ENCODE measurements around the gene SIK2. TPM values are rescaled to one million over a fixed set of nuclear protein-coding genes. Genes with fewer than 3 reads are reported as not detected.

The SIK2 gene
- total and polyA plus RNA-seq, 9 of the 15 experiments (the other 6 are each of a cell fraction or from before 2014, with no cell fraction given) = 0.74 to 11.6 (median 3.8) TPM

- H3K27me3 ChIP-seq (ENCODE audit: control insufficient read depth in 2 of 2, insufficient read depth in 2 of 2, low read length in 2 of 2) = no peaks in the 10 kb centered on the region; a peak in 1 of 5 replicates
- DNase-seq (ENCODE audit: extremely low read depth in 1 of 4, low spot score in 3 of 4) (no peak), FAIRE-seq (no peak), ATAC-seq (no peak)
- H3K4me2 ChIP-seq (ENCODE audit: insufficient read depth, low read length) = no peak overlapping the region
- H3K36me3 ChIP-seq (ENCODE audit: control insufficient read depth, insufficient read depth, low read length) = no peaks in the 10 kb centered on the region
- no peak overlapping the region for H3K27ac ChIP-seq (ENCODE audit: extremely low read depth, low read depth, low read length)
- POLR2A ChIA-PET = interaction anchor here (0.7 kb wide), 1 partner anchor 194 kb away, joined by 3 read pairs; no protein-coding TSS in a partner anchor
- intact Hi-C loops (cut with micrococcal nuclease) (no loop called here), in situ Hi-C loops (cut with MboI) (no loop called here)
- TF ChIP-seq NFE2L1 (tag; IDR thresholded peaks at IDR 0.05; ENCODE audit: borderline replicate concordance, low read depth) (no peak), ETS2 (tag; IDR thresholded peaks at IDR 0.05; ENCODE audit: borderline replicate concordance, poor library complexity, severe bottlenecking) (no peak), DMBX1 (CRISPR knock-in tag; IDR thresholded peaks at IDR 0.05; ENCODE audit: borderline replicate concordance) (no peak)
- no peaks in the 10 kb centered on the region for H3K79me2 ChIP-seq (ENCODE audit: control insufficient read depth, insufficient read depth, low read length)
- no peak overlapping the region for H3K4me3 ChIP-seq
- WGBS (ENCODE audit: insufficient coverage, low coverage, missing lambda C conversion rate) = 7% methylated on average over 3 of the region's 3 CpGs
- no peak overlapping the region for H2AFZ ChIP-seq (ENCODE audit: low read depth, low read length)
- CTCF ChIA-PET (ENCODE audit: low intra/inter-chr PET ratio) = no interaction called here
- H3K9me1 ChIP-seq (ENCODE audit: control insufficient read depth, insufficient read depth, low read length) = no peaks in the 10 kb centered on the region
- no peaks in the 10 kb centered on the region; a peak in 1 of 5 replicates for H3K4me1 ChIP-seq (replicated peaks in 1 of 2; ENCODE audit: control insufficient read depth in 2 of 2, insufficient read depth in 2 of 2, low read length in 2 of 2)
- H3K9ac ChIP-seq (ENCODE audit: insufficient read depth in 1 of 2, low read depth in 2 of 2, low read length in 2 of 2) = no peak overlapping the region
- H3K9me3 ChIP-seq (replicated peaks; ENCODE audit: control insufficient read depth, insufficient read depth, low read depth, low read length) = no peaks in the 10 kb centered on the region
- BruUV-seq (replicated peaks) = no TSS peak
- no peaks in the 10 kb centered on the region for H4K20me1 ChIP-seq (replicated peaks; ENCODE audit: control insufficient read depth, insufficient read depth, low read length)
These were observed 40.4 kb upstream of the SIK2 start for GRCh38 chr11:111561791-111562325.

GRCh38 chr11:111562692-111563389, 39.4 kb upstream of the SIK2 start:
- H3K4me2 ChIP-seq (ENCODE audit: insufficient read depth, low read length) = no peak overlapping the region
- H3K9me1 ChIP-seq (ENCODE audit: control insufficient read depth, insufficient read depth, low read length) = no peaks in the 10 kb centered on the region
- no peaks in the 10 kb centered on the region; a peak in 1 of 5 replicates for H3K27me3 ChIP-seq (ENCODE audit: control insufficient read depth in 2 of 2, insufficient read depth in 2 of 2, low read length in 2 of 2)
- H2AFZ ChIP-seq (ENCODE audit: low read depth, low read length) = no peak overlapping the region; the same call in 1 of the 2 replicates
- H3K4me3 ChIP-seq = no peak overlapping the region
- 26% methylated on average over 10 of the region's 10 CpGs for WGBS (ENCODE audit: insufficient coverage, low coverage, missing lambda C conversion rate)
- FAIRE-seq = no peak
- no peaks in the 10 kb centered on the region for H4K20me1 ChIP-seq (replicated peaks; ENCODE audit: control insufficient read depth, insufficient read depth, low read length)
- CTCF ChIA-PET (ENCODE audit: low intra/inter-chr PET ratio) = no interaction called here
- in situ Hi-C loops (cut with MboI) = no loop called here
- H3K4me1 ChIP-seq (replicated peaks in 1 of 2; ENCODE audit: control insufficient read depth in 2 of 2, insufficient read depth in 2 of 2, low read length in 2 of 2) = no peaks in the 10 kb centered on the region; a peak in 1 of 5 replicates
- no peaks in the 10 kb centered on the region for H3K36me3 ChIP-seq (ENCODE audit: control insufficient read depth, insufficient read depth, low read length)
- BruUV-seq (replicated peaks) = no TSS peak
- POLR2A ChIA-PET = interaction anchor here (0.6 to 0.7 kb wide), 2 partner anchors 108 to 193 kb away, joined by 3 read pairs; no protein-coding TSS in a partner anchor
- H3K27ac ChIP-seq (ENCODE audit: extremely low read depth, low read depth, low read length) = no peak overlapping the region
- DNase-seq (ENCODE audit: extremely low read depth in 1 of 4, low spot score in 3 of 4) = no peak
- H3K79me2 ChIP-seq (ENCODE audit: control insufficient read depth, insufficient read depth, low read length) = no peaks in the 10 kb centered on the region
- peak; percentile 15; the same call in 1 of the 3 replicates for ATAC-seq
- H3K9ac ChIP-seq (ENCODE audit: insufficient read depth in 1 of 2, low read depth in 2 of 2, low read length in 2 of 2) = no peak overlapping the region
- intact Hi-C loops (cut with micrococcal nuclease) = no loop called here
- H3K9me3 ChIP-seq (replicated peaks; ENCODE audit: control insufficient read depth, insufficient read depth, low read depth, low read length) = no peaks in the 10 kb centered on the region
- TF ChIP-seq FOS (IDR thresholded peaks at IDR 0.05; ENCODE audit: extremely low read depth, insufficient read length) = no peak
- no peak for TF ChIP-seq GTF2F1 (IDR thresholded peaks at IDR 0.05; ENCODE audit: low read depth, low read length)
- TF ChIP-seq ZKSCAN8 (CRISPR knock-in tag; IDR thresholded peaks at IDR 0.05) = no peak
- TF ChIP-seq LEF1 (IDR thresholded peaks at IDR 0.05) = no peak
- no peak for TF ChIP-seq E2F4 (CRISPR knock-in tag; IDR thresholded peaks at IDR 0.05; ENCODE audit: low read depth)
- TF ChIP-seq ZNF830 (CRISPR knock-in tag; IDR thresholded peaks at IDR 0.05) = no peak
- TF ChIP-seq SNAPC5 (CRISPR knock-in tag; IDR thresholded peaks at IDR 0.05) = no peak
- no peak for TF ChIP-seq ZNF668 (CRISPR knock-in tag; IDR thresholded peaks at IDR 0.05)
- TF ChIP-seq ID3 (CRISPR knock-in tag; IDR thresholded peaks at IDR 0.05) = no peak
- TF ChIP-seq ID3 (tag; IDR thresholded peaks at IDR 0.05) = no peak
